GM21447 (cell line): Measurements from ENCODE around the gene PKM.
"Not testable (repeated sequence)": the region's sequence is repeated elsewhere in the genome, so short reads cannot be mapped to it uniquely, and the experiment has no call there.

ENCODE experiments used
- ATAC-seq: cut with Tn5 transposase; IDR thresholded peaks from one replicate; pipeline ENCODE4 v1.9.1; 2021; ENCODE audit not compliant: unreplicated experiment

PKM gene

GRCh38 chr15:72231066-72231832 is at the start of gene PKM:
PKM (minus strand) TSS chr15:72231190; CDS start chr15:72219097, 12,093 bp downstream.
- ATAC-seq: peak; percentile 37

- no peak for ATAC-seq
Observed at GRCh38 chr15:72280751-72281150, 49.8 kb upstream of the PKM start.

GRCh38 chr15:72278737-72279136 is 47.7 kb upstream of the PKM start:
- ATAC-seq: no peak

GRCh38 chr15:72276326-72276700 is 45.3 kb upstream of the PKM start:
- ATAC-seq: no peak

- not testable (repeated sequence) for ATAC-seq
Observed at GRCh38 chr15:72275635-72276325, 44.8 kb upstream of the PKM start.

- ATAC-seq: no peak
Observed at GRCh38 chr15:72272997-72273352, 42.0 kb upstream of the PKM start.

GRCh38 chr15:72272213-72272996 is 41.4 kb upstream of the PKM start, which contains the start of gene PARP6:
PARP6 (minus strand) TSS chr15:72272554; CDS start chr15:72267477, 5,077 bp downstream.
- ATAC-seq: peak; percentile 89

- ATAC-seq: no peak
Observed at GRCh38 chr15:72271895-72272212, 40.9 kb upstream of the PKM start.

- ATAC-seq: no peak
Observed at GRCh38 chr15:72271221-72271620, 40.2 kb upstream of the PKM start.

- no peak for ATAC-seq
Observed at GRCh38 chr15:72269739-72270138, 38.7 kb upstream of the PKM start.

GRCh38 chr15:72265031-72265430 is 34.0 kb upstream of the PKM start:
- ATAC-seq: no peak

- no peak for ATAC-seq
Observed at GRCh38 chr15:72252663-72253299, 21.8 kb upstream of the PKM start.

GRCh38 chr15:72249142-72249810 is 18.3 kb upstream of the PKM start:
- ATAC-seq: no peak

- no peak for ATAC-seq
Observed at GRCh38 chr15:72248514-72248913, 17.5 kb upstream of the PKM start.

- no peak for ATAC-seq
Observed at GRCh38 chr15:72242775-72243370, 11.9 kb upstream of the PKM start.

GRCh38 chr15:72239652-72240051 is 8.7 kb upstream of the PKM start:
- no peak for ATAC-seq

- ATAC-seq: no peak
Observed at GRCh38 chr15:72238586-72238985, 7.6 kb upstream of the PKM start.

GRCh38 chr15:72237853-72238224 is 6.8 kb upstream of the PKM start:
- ATAC-seq: no peak

GRCh38 chr15:72237029-72237852 is 6.3 kb upstream of the PKM start:
- ATAC-seq: peak; percentile 83
